T-helper 1 cell (primary cell): Measurements from ENCODE around the gene SNRPD2.

Experiments
- DNase-seq, 5 donors: peaks; one replicate each; pipeline ENCODE4 v3.0.0-alpha.2; 2012 to 2020

Gene SNRPD2

GRCh38 chr19:45655073-45655472 lies 36.7 kb downstream of the SNRPD2 start:
- DNase-seq: no peak

GRCh38 chr19:45653634-45654033 lies 38.1 kb downstream of the SNRPD2 start:
- DNase-seq: no peak

- no peak for DNase-seq
These were observed 41.0 kb downstream of the SNRPD2 start for GRCh38 chr19:45650722-45651121.

- DNase-seq: no peak
These were observed 45.4 kb downstream of the SNRPD2 start for GRCh38 chr19:45646345-45646698.

- DNase-seq: peak; percentile 53 to 88 (median 67)
These were observed 46.0 kb downstream of the SNRPD2 start for GRCh38 chr19:45645631-45646344.

- DNase-seq: no peak
These were observed 46.6 kb downstream of the SNRPD2 start for GRCh38 chr19:45645068-45645630.

GRCh38 chr19:45643927-45644771 lies 47.6 kb downstream of the SNRPD2 start:
- DNase-seq: no peak

GRCh38 chr19:45643024-45643926 lies 48.5 kb downstream of the SNRPD2 start:
- DNase-seq: peak; percentile 65 to 88 (median 78)

- DNase-seq: peak; percentile 30 to 91 (median 52)
These were observed 50.3 kb downstream of the SNRPD2 start for GRCh38 chr19:45641274-45642105.

- peak in 1 of 5 donors; percentile 17 for DNase-seq
These were observed 50.9 kb downstream of the SNRPD2 start for GRCh38 chr19:45640849-45641273.

- peak; percentile 19 to 60 (median 33) for DNase-seq
These were observed 52.6 kb downstream of the SNRPD2 start, which contains the start of gene EML2 for GRCh38 chr19:45638930-45639729. Gene EML2 (minus strand): TSS chr19:45639397. CDS start chr19:45639376, 21 bp downstream.

GRCh38 chr19:45637890-45638667 lies 53.7 kb downstream of the SNRPD2 start:
- DNase-seq: no peak
